GM12875 (cell line): Measurements from ENCODE around the gene CARD9.

Experiments used
- H3K4me3 ChIP-seq: one replicate; pipeline ENCODE4 v1.5.1; 2011; ENCODE audit warnings: low read depth, low read length, control low read depth
- TF ChIP-seq, protein P1 (sequence below): IDR thresholded peaks from 2 replicates; pipeline ENCODE4 v1.5.1; 2011; ENCODE audit warnings: low read depth, mild to moderate bottlenecking, control low read depth, inconsistent platforms, low read length, moderate library complexity, borderline replicate concordance; ENCODE audit not compliant: insufficient read depth

CARD9 gene

DNA sequence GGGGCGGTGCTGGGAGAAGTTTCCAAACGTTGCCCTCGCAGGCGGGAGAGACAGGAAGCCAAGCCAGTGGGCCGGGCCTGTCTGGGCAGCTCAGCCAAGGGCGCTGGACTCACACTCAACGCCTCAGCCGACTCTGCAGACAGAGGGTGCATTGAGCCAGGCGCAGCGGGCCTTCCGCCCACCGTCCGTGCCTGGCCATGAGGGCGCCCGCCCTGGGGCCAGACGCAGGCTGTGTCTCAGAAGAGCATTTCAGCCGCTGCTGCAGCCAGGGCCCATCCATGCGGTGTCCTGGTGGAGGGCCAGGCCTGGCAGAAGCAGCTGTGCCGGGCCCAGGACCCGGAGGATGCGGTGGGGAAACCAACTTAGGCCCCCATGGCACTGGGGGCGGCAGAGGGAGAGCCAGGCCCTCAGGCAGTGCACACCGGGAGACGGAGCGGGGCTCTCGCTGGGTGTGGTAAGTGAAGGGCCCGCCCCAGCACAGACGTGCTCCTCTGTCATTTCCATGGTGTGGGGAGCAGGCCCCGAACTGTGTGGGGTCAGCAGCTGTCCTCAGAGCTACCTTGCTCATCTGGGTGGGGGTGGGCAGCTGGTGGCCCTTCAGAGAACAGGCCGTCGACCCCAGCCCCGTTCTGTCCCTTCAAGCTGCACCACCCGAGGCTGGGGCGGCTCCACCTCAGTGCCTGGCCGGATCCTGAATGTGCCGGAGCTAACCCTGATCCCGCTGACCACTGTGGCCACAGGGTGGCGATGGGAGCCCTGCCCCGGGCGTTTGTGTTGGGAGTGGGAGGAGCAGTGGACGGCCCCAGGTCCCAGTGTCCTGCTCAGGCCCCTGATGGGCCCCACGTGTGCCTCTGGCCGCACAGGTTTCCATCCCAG lies 27.9 kb downstream of the CARD9 start:
- no peak overlapping the region for H3K4me3 ChIP-seq
- TF ChIP-seq, protein P1, sequence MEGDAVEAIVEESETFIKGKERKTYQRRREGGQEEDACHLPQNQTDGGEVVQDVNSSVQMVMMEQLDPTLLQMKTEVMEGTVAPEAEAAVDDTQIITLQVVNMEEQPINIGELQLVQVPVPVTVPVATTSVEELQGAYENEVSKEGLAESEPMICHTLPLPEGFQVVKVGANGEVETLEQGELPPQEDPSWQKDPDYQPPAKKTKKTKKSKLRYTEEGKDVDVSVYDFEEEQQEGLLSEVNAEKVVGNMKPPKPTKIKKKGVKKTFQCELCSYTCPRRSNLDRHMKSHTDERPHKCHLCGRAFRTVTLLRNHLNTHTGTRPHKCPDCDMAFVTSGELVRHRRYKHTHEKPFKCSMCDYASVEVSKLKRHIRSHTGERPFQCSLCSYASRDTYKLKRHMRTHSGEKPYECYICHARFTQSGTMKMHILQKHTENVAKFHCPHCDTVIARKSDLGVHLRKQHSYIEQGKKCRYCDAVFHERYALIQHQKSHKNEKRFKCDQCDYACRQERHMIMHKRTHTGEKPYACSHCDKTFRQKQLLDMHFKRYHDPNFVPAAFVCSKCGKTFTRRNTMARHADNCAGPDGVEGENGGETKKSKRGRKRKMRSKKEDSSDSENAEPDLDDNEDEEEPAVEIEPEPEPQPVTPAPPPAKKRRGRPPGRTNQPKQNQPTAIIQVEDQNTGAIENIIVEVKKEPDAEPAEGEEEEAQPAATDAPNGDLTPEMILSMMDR = no peak

DNA sequence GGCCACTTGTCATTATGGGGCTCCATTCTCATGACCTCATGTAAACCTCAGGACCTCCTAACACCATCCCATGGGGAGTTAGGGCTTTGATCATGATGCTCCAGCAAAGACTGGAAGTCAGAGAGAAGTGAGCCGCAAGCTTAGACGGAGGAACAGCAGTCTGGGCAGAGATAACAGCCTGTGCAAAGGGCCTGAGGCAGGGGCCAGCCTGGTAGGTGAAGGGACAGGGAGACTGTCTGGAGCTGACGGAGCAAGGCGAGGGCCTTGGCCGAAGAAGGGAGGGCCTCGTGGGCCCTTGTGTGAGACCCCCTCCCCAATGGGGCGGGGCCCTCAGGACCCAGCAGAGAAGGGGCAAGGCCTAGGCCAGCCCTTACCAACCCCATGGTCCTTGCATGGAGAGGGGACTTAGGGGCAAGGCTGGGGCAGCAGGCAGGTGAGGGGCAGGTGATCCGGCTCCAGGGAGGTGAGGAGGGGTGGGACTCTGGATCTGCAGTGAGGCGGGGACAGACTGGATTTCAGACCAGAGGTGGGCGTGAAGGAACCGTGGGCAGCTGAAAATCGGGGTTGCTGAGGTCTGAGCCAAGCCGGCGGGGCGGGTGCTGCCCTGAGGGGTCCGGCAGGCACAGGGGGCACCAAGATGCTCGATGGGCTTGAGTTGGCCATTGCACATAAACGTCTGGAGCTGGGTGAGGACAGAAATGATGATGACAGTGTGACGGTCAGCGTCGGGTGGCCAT lies 28.8 kb downstream of the CARD9 start:
- TF ChIP-seq, protein P1 = no peak
- H3K4me3 ChIP-seq = no peak overlapping the region

DNA sequence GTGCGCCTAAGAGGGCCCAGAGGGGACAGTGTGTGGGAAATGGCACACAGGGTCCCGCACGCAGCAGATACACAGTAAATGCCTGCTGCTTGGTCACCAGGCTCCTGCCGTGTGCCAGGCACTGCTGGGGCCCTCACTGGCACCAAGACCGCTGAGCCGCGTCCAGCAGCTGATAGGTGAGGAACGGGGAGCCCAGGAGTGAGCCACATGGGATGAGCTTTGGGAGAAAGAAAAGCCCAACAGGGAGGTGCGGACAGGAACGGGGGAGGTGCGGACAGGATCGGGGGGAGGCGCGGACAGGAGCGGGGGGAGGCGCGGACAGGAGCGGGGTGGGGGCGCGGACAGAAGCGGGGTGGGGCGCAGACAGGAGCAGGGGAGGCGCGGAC lies 29.6 kb downstream of the CARD9 start:
- no peak overlapping the region for H3K4me3 ChIP-seq
- TF ChIP-seq, protein P1 = no peak

DNA sequence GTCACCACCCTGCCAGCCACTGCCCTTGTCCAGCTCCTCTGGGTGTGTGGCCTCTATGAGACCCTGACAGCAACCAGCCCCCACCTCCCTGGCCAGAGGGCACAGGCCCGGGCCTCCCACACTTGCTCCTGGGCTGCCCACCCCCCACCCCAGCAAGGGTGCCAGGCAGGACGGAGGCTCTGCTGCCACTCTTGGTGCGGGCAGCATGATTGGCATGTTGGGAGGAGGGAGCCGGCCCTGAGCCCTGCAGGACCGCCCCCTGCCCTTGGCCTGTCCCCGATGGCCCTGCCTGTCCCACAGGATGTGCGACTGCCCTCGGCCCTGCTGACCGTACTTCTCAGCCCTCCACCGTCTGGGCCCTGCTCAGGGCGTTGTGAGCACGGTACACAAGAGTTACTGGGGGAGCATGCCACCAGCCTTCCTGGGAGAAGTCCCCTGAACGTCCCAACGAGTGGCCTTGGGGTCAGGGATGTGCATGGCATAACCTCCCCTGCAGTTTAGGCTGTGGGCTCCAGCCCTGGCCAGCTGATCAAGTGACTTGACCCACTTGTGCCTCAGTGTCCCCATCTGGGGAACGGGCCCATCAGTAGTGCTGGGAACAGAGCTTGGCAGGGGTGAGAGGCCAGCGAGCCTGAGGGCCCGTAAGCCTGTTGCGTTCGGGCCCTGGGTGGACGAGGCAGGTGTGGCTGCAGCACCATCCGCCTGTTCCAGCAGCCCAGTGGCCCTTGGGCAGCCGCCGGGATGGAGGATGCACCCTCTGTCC lies 30.2 kb downstream of the CARD9 start:
- H3K4me3 ChIP-seq = no peak overlapping the region
- TF ChIP-seq, protein P1 = no peak

DNA sequence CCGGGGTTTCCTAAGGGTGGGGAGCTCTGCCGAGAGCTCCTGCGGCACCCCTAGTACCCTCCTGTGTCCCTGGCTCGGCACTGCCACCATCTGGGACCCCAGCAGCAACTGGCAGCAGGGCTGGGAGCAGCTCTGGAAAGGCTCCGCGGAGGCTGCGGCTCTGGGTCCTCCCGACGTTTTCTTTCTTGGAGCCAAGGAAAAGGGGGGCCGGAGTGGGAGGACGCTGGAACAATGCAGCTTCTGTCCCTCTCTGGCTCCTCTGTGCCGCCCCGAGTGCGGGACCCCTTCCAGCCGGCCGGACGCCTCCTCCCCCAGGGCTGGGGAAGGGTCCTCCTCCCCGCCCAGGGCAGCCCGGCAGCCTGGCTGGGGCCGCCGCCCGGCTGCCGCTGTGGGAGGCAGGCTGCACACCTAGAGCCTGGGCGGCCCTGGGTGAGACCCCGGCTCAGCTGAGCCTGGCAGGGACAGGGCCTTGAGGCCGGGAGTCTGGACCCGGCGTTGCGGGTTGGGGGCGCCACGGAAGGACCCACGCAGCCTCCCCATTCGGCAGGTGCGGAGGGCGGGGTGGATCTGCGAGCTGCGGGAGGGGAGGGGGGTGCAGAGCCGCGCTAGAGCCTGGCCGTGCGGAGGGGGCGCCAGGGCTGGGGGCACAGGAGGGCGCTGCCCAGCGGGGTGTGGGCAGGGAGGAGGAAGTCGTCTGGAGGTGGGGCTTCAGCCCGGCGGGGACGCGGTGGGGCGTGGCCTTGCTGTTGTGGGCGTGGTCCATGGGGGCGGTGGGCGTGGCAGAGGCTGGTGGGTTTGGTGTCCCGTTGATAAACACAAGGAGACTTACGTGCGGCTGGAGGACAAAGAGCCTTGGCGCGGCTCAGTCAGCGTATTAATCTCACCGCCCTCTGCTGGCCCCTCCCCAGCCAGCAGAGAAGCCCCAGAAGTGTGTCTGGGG lies 31.0 kb downstream of the CARD9 start:
- no peak overlapping the region for H3K4me3 ChIP-seq
- TF ChIP-seq, protein P1 = no peak

DNA sequence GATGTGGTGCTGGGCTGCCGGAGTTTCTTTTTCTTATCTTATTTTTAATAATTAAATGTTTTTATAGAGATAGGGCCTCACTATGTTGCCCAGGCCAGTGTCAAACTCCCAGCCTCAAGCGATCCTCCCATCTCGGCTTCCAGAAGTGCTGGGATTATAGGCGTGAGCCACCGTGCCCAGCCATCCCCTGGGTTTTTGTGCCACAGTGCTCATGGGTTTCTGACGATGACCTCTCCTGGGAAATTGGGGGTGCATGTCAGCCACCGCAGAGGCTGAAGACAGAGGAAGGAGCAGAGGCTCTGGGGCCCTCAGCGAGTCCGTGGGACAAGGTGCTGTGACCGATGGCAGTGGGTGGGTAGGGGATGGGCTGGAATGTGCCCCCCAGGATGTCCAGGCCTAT lies 31.7 kb downstream of the CARD9 start:
- TF ChIP-seq, protein P1 = no peak
- H3K4me3 ChIP-seq = no peak overlapping the region
